Gastrocnemius medialis (tissue), 4 donors: ENCODE data around the gene AP1G1. TPM values are rescaled to one million over a fixed set of nuclear protein-coding genes. Genes with fewer than 3 reads are reported as not detected.

Experiments
- ATAC-seq, 2 donors: fragments of 150-250 bp; one replicate each; pipeline ENCODE4 v1.9.1; 2016
- DNase-seq, 2 donors: peaks; one replicate each; pipeline ENCODE4 v3.0.0-alpha.2; 2019
- H3K27ac ChIP-seq, 4 donors: fragments of 200-600 bp; sonication (generic); 1 replicate in 1 of 4; 2 replicates in 3 of 4; pipeline ENCODE4 v1.5.1; 2016 to 2018; ENCODE audit warnings: mild to moderate bottlenecking in 2 of 4, moderate library complexity in 1 of 4
- H3K27me3 ChIP-seq, 3 donors: fragments of 200-600 bp; sonication (generic) in 2 of 3; 1 replicate in 1 of 3; 2 replicates in 2 of 3; pipeline versions ENCODE4 v1.5.1 to v1.6.0; 2016 to 2019; ENCODE audit warnings: mild to moderate bottlenecking in 1 of 3, moderate library complexity in 1 of 3
- H3K36me3 ChIP-seq, 2 donors: fragments of 200-600 bp; sonication (generic) in 1 of 2; one replicate each; pipeline ENCODE4 v1.5.1; 2017 to 2018
- H3K4me1 ChIP-seq, 2 donors: fragments of 200-600 bp; sonication (generic) in 1 of 2; one replicate each; pipeline ENCODE4 v1.5.1; 2016 to 2017; ENCODE audit warnings: mild to moderate bottlenecking in 2 of 2
- H3K4me3 ChIP-seq, 4 donors: fragments of 200-600 bp; sonication (generic) in 3 of 4; 1 replicate in 1 of 4; 2 replicates in 3 of 4; pipeline ENCODE4 v1.5.1; 2016 to 2019; ENCODE audit warnings: mild to moderate bottlenecking in 2 of 4
- H3K9me3 ChIP-seq, 3 donors: fragments of 200-600 bp; sonication (generic) in 2 of 3; 1 replicate in 1 of 3; 2 replicates in 2 of 3; pipeline ENCODE4 v1.5.1; 2016 to 2019
- POLR2A ChIP-seq, 2 donors: fragments of 450-650 bp; IDR thresholded peaks; one replicate each; pipeline ENCODE4 v1.6.1; 2017; ENCODE audit warnings: antibody characterized with exemption in 2 of 2, mild to moderate bottlenecking in 2 of 2, moderate library complexity in 2 of 2
- in situ Hi-C, 4 donors: fragments of 200-750 bp; cut with MboI; loops; one replicate each; pipeline versions ENCODE4 v1.15.0 to v1.8.0; 2017; ENCODE audit warnings: low sequenced_read_pairs in 4 of 4
- intact Hi-C: fragments of 100-400 bp; cut with DNase I; formaldehyde crosslinking; loops from one replicate; pipeline ENCODE4 v1.15.1; 2023; ENCODE audit warnings: low total_unique reads
- total RNA-seq, 4 donors: library from RNA; depleted of rRNA; stranded (reverse); fragments of >200 nt; gene quantifications; one replicate each; pipeline versions ENCODE4 v1.1.0 to v1.2.3, GENCODE V29; 2016
- TF ChIP-seq, protein P1 (sequence below), 5 experiments: fragments of 450-650 bp in 3 of 5; fragments of 200-600 bp in 2 of 5; sonication (generic) in 2 of 5; IDR thresholded peaks in 4 of 5; conservative IDR thresholded peaks in 1 of 5; 1 replicate in 4 of 5; 2 replicates in 1 of 5; pipeline ENCODE4 v1.5.1; 2016 to 2019; ENCODE audit warnings: antibody characterized with exemption in 5 of 5, mild to moderate bottlenecking in 3 of 5, moderate library complexity in 3 of 5

AP1G1 gene
- total RNA-seq, 4 donors from 2014 or later = 60.7 to 80.6 (median 66.3) TPM

GRCh38 chr16:71781741-71782140, 26.9 kb downstream of the AP1G1 start:
- Histone ChIP-seq H3K9me3 (no peaks in the 10 kb centered on the region), H3K27me3 (no peaks in the 10 kb centered on the region), H3K4me3 (no peak overlapping the region), H3K4me1 (peaks cover 7 to 9% of the 10 kb centered on the region in 2 donors), H3K36me3 (peaks cover 0 to 6% of the 10 kb centered on the region in 2 donors), H3K27ac (no peak overlapping the region)
- in situ Hi-C loops = no loop called here
- no peak for ATAC-seq
- intact Hi-C loops = no loop called here
- TF ChIP-seq, protein P1, sequence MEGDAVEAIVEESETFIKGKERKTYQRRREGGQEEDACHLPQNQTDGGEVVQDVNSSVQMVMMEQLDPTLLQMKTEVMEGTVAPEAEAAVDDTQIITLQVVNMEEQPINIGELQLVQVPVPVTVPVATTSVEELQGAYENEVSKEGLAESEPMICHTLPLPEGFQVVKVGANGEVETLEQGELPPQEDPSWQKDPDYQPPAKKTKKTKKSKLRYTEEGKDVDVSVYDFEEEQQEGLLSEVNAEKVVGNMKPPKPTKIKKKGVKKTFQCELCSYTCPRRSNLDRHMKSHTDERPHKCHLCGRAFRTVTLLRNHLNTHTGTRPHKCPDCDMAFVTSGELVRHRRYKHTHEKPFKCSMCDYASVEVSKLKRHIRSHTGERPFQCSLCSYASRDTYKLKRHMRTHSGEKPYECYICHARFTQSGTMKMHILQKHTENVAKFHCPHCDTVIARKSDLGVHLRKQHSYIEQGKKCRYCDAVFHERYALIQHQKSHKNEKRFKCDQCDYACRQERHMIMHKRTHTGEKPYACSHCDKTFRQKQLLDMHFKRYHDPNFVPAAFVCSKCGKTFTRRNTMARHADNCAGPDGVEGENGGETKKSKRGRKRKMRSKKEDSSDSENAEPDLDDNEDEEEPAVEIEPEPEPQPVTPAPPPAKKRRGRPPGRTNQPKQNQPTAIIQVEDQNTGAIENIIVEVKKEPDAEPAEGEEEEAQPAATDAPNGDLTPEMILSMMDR (IDR thresholded peaks at IDR 0.05 in 4 of 5, conservative IDR thresholded peaks at IDR 0.05 in 1 of 5) = no peak
- no peak for TF ChIP-seq POLR2A (IDR thresholded peaks at IDR 0.05)
- no peak for DNase-seq

DNA sequence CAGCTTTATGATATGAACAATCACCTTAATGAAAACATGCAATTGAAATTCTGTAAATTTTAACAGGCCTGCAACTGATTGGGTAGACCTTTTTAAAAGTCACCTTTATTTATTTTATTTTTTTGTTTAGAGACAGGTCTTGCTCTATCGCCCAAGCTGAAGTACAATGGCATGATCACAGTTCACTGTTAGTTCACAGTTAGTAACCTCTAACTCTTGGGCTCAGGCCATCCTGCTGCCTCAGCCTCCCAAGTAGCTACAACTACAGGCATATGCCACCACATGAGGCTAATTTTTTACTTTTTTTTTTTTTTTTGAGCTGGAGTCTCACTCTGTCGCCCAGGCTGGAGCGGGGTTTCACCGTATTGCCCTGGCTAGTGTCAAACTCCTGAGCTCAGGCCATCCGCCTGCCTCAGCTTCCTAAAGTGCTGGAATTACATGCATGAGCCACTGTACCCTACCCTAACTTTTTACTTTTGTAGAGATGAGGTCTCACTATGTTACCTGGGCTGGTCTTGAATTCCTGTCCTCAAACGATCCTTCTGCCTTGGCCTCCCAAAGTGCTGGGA, 28.0 kb downstream of the AP1G1 start:
- Histone ChIP-seq H3K9me3 (no peaks in the 10 kb centered on the region), H3K36me3 (peaks cover 0 to 6% of the 10 kb centered on the region in 2 donors), H3K27me3 (no peaks in the 10 kb centered on the region), H3K27ac (no peak overlapping the region), H3K4me1 (peaks cover 7 to 9% of the 10 kb centered on the region in 2 donors), H3K4me3 (no peak overlapping the region)
- in situ Hi-C loops = no loop called here
- intact Hi-C loops = no loop called here
- DNase-seq (no peak), ATAC-seq (no peak)
- no peak for TF ChIP-seq POLR2A (IDR thresholded peaks at IDR 0.05)

DNA sequence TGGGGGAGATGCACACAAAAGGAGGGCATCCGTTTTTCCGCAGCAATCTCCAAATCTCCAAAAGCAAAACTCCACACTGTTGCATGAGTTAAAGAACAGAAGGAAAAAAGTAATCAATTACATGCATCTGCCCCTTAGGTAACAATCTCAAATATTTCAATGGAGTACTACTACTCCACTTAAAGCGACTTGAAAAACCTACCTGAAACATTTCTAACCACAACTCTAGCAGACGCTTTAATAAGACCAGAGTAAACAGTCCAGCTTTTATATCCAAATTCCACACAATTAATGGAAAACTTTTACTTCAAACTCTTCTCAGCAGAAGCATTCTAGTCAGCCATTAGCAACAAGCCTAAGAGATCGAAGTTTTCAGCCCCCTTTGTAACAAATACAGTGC, 29.9 kb downstream of the AP1G1 start:
- in situ Hi-C loops = no loop called here
- ATAC-seq = no peak
- Histone ChIP-seq H3K4me1 (peaks cover 7 to 9% of the 10 kb centered on the region in 2 donors), H3K36me3 (peaks cover 0 to 9% of the 10 kb centered on the region in 2 donors), H3K27me3 (no peaks in the 10 kb centered on the region), H3K4me3 (no peak overlapping the region), H3K27ac (peak overlapping the region in 1 of 4 donors; percentile 55), H3K9me3 (no peaks in the 10 kb centered on the region)
- DNase-seq = no peak
- intact Hi-C loops = no loop called here
- TF ChIP-seq, protein P1 (IDR thresholded peaks at IDR 0.05 in 4 of 5, conservative IDR thresholded peaks at IDR 0.05 in 1 of 5) = no peak
- TF ChIP-seq POLR2A (IDR thresholded peaks at IDR 0.05) = no peak

DNA sequence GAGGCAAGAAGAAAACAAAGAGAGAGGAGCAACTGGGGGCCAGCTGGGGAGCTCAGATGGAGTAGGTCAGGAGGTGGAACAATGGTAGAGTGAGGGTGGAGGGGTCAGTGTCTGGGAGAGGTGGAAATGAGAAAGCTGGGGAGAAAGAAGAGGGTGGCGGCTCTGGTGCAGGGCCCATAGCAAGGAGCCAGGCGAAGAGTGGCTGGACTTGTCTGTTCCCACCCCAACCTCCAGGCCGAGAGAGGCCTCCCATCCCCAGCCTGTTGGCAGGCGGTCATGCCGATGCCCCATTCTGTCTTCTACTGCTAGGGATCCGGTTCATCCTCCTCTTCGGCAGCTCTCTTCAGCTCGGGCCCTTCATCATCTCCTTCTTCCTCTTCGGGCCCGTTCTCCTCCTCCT, 31.3 kb downstream of the AP1G1 start:
- intact Hi-C loops = no loop called here
- DNase-seq = no peak
- H3K36me3 ChIP-seq = peaks cover 0 to 23% of the 10 kb centered on the region in 2 donors

GRCh38 chr16:71775949-71776348, 32.7 kb downstream of the AP1G1 start:
- in situ Hi-C loops = no loop called here
- TF ChIP-seq POLR2A (IDR thresholded peaks at IDR 0.05) = no peak
- TF ChIP-seq, protein P1 (IDR thresholded peaks at IDR 0.05 in 4 of 5, conservative IDR thresholded peaks at IDR 0.05 in 1 of 5) = no peak
- Histone ChIP-seq H3K27ac (peak overlapping the region in 3 of 4 donors; percentile 8 to 26 (median 23)), H3K9me3 (no peaks in the 10 kb centered on the region), H3K4me1 (peaks cover 7 to 9% of the 10 kb centered on the region in 2 donors), H3K36me3 (peaks cover 0 to 32% of the 10 kb centered on the region in 2 donors), H3K4me3 (no peak overlapping the region), H3K27me3 (no peaks in the 10 kb centered on the region)
- ATAC-seq (no peak), DNase-seq (no peak)
- intact Hi-C loops = no loop called here

More for the DNA sequence above, 31.3 kb downstream of the AP1G1 start:
- peak overlapping the region; percentile 43 to 57 (median 56) for H3K27ac ChIP-seq
- no peak for ATAC-seq
- no peaks in the 10 kb centered on the region for H3K27me3 ChIP-seq
- no peak for TF ChIP-seq POLR2A (IDR thresholded peaks at IDR 0.05)
- TF ChIP-seq, protein P1 (IDR thresholded peaks at IDR 0.05 in 4 of 5, conservative IDR thresholded peaks at IDR 0.05 in 1 of 5) = no peak
- H3K4me1 ChIP-seq = peaks cover 7 to 9% of the 10 kb centered on the region in 2 donors
- no peak overlapping the region for H3K4me3 ChIP-seq
- H3K9me3 ChIP-seq = no peaks in the 10 kb centered on the region
- in situ Hi-C loops = no loop called here
